NCI-H2227 (cell line): ENCODE measurements around the gene MAD1L1.
"Not testable (repeated sequence)": the region's sequence is repeated elsewhere in the genome, so short reads cannot be mapped to it uniquely, and the experiment has no call there.

Source experiments
- DNase-seq: peaks from one replicate; lab custom pipeline; 2025; ENCODE audit not compliant: unreplicated experiment; lab: John Stamatoyannopoulos, UW

The MAD1L1 gene

GRCh38 chr7:1872191-1873069 lies 360.3 kb downstream of the MAD1L1 start:
- DNase-seq, result no peak

DNA sequence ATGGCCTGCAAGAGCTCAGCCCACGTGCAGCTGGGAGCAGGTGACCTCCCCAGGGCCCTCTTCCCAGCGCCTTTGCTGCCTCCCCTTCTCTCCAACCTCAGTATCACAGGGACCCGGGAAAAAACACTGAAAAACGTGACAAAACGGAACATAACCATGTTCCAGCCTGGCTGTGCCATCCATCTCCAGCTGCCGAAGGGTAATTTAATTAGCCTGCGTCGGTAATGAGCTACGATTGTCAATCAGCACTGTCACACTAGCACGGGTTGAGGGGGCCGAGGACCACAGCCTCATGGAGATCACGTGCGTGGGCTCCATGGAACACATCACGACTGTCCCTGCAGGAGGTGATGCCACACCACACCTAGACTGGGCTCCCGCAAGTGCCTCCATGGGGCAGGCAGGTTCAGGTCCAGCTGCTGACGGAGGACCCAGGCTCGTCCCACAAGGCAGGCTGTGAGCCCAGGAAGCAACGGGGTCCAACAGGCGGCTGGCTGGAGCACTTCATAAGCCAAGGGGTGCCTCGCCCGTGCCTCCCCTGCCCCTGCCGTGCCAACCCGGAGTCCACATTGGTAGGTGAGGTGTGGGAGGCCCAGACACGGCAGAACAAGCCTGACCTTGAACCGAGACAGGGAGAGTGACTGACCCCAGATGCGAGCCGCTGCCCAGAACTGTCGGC lies 363.2 kb downstream of the MAD1L1 start:
- no peak for DNase-seq

DNA sequence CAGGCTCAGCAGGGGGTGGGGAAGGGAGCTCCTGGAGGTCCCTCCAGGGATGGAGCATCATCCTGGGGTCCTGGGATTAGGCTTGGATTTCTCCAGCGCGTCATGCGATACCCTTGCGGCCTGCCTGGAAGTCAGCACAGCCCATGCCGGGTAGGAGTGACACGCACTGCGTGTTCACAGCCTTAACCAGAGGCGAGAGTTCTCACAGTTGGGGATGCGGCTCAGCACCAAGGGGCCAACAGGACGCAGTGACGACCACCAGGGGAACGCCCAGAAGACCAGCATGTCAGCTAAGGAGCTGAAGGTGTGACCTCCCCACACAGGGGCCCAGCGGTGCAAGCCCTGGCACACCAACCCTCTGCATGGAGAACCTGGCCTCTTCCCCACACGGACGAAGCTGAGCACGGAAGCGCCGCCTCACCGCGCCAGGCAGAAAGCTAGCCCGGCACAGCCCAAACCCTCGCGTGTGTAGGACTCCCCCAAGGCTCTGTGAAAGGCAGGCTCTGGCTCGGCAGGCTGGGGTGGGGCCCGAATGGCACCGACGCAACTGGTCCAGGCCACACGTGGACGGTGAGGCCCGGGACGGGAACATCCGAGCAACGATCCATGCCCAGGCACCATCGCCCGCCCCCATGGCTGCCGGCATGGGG lies 364.1 kb downstream of the MAD1L1 start:
- no peak for DNase-seq

DNA sequence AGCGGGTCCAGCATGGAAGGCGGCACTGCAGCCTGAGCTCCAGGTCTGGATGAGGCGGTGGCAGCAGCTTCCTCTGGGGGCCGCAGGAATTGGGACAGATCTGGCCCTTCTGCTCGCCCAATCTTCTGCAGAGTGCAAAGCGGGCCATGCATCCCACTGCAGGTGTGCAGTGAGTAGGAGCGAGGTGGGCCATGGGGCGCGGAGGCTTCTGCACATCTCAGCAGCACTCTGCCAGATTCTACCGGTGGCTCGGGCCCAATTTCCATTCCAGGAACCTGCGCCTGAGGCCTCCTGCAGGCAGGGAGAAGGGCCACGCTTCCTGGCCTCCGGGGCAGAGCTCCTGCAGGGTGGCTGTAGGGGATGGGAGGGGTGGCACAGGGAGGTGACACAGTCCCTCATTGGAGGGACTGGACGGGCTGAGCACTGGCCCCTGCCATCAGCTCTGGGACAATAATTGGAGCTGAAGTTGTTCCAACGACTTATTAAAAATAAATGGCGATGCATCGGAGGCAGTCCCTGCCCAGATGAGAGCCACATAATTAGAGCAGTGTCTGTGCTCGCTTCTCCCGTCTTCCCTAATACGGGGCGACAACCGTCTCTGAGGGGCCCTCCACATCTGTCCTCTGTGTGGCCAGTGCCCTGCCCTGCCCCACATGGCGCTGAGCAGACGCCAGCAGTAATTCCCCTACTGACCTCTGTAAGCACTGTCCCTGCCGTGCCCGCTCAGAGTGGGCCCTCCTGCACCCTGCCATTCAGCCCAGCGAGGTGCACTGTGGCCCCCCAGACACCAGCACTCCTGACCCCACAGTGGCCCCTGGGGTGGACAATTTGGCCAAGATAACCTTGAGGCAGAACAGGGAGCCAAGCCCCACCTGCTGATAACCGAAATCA lies 365.1 kb downstream of the MAD1L1 start:
- no peak for DNase-seq

- no peak for DNase-seq
Observed at GRCh38 chr7:1866601-1867000, 366.1 kb downstream of the MAD1L1 start.

GRCh38 chr7:1865571-1866255 lies 367.0 kb downstream of the MAD1L1 start:
- DNase-seq, result no peak

DNA sequence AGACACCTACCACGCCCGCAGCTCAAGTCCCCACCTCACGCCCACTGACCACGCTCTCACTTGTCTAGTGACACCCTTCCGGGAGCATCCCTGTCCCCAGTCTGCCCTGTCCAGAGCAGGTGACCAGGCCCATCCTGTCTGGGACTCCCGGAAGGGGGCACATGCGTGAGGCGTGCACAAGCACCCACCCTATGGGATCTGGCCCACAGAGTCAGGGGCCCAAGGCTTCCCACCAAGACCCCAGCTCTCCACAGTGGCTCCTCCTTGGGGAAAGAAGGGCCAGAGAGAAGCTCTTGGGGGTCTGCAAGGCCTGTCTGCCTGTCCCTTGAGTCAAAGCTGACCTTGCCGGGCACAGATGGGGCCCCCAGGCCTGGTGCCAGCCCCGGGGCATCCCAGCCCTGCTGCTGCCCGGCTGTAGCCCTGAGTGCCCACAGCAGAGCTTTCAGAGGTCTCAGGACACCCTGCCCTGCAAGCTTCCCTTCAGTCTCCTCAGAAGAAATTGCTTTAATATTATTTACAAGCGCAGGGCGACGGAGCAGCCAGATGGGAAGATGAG lies 367.7 kb downstream of the MAD1L1 start:
- no peak for DNase-seq

DNA sequence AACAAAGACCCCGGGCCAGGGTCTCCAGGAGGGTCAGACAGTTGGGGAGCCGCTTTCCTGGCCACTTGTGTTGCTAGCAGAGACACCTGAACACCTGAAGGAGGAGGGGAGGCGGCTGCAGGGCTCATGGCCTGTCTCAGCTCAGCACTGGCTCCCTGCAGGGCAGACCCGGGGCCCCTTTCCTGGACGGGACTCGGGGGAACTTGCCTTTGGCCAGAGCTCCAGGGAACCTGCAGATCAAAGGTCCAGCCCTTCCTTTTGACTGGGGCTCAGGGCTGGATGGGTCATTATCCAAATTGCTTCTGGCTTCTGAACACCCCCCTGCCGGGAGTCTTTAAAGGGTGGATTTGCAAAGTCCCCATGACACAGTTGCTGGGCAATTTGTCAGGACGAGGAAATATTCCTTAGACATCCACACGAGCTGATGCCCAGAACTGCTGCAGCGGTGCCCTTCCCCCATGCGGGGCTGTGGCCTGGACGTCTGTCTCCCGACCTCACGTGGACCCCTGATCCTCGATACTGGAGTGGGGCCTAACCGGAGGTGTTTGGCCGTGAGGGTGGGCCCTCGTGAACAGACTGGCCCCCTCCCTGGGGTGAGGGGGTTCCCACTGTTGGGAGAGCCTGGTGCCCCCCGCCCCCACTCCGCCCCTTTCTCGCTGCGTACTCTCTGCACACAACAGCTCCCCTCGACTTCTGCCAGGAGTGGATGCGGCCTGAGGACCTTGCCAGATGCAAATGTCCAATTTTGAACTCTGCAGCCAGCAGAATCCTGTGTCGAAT lies 368.4 kb downstream of the MAD1L1 start:
- no peak for DNase-seq

- no peak for DNase-seq
Observed at GRCh38 chr7:1863091-1863900, 369.4 kb downstream of the MAD1L1 start.

GRCh38 chr7:1862560-1862959 lies 370.2 kb downstream of the MAD1L1 start:
- DNase-seq, result no peak

DNA sequence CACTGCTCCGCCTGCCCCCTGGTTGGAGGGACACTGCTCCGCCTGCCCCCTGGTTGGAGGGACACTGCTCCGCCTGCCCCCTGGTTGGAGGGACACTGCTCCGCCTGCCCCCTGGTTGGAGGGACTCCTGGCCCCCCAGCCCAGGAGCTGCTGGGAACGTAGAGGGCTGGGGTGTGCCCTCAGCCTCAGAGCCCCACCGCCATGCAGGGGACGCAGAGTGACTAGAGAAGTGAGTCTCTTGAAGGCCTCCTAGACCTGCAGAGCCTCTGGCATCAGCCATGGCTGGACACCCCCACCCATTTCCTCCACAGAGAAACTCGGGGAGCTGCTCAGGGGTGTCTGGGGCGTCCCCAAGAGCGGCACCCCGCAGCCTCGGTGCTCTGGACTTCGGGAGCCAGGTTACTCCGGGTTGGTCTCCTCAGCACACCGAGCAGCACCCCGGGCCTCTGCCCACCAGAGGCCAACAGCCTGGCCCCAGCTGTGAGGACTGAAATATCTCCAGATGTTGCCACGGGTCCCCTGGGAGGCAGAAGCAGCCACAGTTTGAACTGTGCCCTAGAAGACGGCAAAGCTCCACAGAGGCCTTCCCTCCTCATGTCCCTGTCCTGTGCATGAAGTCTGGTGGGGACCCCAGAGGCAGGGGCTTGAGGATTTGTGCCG lies 370.8 kb downstream of the MAD1L1 start:
- no peak for DNase-seq

DNA sequence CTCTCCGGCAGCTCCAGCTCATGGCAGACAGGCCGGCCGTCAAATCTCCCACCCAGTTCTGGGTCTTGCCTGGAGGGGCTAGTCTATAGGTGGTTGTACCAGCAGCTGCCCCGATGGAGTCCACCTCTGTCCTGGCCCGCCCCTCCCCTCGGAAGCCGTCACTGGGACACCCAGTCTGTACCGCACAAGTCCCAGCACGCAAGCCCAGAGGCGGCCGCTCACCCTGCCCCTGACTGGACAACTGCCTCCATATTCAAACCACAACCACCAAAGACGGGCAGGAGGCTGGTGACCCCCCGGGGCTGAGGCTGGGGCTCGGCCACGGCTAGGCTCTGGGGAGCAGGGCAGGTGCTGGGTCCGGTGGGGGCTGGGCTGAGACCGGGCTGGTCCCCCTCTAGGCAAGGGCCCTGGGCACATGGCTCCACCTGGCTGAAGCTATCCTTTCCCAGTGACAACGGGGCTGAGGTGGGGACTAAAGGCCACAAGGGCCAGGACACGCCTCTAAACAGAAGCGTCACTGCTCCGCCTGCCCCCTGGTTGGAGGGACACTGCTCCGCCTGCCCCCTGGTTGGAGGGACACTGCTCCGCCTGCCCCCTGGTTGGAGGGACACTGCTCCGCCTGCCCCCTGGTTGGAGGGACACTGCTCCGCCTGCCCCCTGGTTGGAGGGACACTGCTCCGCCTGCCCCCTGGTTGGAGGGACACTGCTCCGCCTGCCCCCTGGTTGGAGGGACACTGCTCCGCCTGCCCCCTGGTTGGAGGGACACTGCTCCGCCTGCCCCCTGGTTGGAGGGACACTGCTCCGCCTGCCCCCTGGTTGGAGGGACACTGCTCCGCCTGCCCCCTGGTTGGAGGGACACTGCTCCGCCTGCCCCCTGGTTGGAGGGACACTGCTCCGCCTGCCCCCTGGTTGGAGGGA lies 371.6 kb downstream of the MAD1L1 start:
- not testable (repeated sequence) for DNase-seq

- DNase-seq, result no peak
Observed at GRCh38 chr7:1859266-1860035, 373.3 kb downstream of the MAD1L1 start.

DNA sequence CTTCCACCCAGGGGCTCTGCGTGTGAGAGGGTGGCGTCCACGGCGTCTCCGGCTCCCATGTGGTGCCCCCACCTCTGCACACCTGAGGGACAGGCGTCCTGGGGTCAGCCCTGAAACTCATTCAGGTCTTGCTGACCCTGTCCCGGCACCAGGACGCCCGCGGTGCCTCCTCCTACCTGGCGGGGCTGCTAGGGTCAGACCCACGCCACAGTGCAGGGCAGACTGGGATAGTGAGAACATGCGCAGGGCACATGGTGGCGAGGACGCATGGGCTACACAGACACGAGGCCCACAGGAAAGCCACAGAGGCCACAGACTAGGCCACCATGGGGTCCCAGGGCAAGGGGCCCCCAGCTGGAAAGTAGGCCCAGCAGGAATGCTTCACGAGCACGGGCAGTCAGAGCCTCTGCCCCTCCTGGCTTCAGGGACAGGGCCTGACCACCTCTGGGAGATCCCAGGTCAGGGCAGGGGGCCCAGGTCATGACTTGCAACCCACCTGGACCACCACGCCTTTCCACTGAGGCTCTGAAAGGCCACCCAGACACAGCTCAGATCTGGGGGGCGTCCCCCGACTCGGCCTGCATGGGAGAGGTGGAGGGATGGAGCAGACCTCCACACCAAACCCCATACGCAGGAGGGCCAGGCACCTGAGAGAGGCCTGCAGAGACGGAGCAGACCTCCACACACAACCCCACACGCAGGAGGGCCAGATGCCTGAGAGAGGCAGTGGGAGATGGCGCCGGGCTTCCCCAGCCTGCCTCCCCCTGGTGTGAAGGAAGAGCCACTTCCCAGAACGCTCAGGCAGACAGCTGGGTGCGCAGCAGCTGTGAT lies 374.1 kb downstream of the MAD1L1 start:
- DNase-seq, result no peak
